OCI-LY7 (cell line): Measurements from ENCODE around the gene UNC13A. TPM values are rescaled to one million over a fixed set of nuclear protein-coding genes. Genes with fewer than 3 reads are reported as not detected.

Source experiments
- BruUV-seq: library from RNA; stranded (reverse); fragments of 400-500 nt; replicated peaks from 2 replicates; lab custom pipeline; 2021; lab: Mats Ljungman, UMichigan
- CTCF ChIA-PET: fragments of 300-600 bp; sonication (Branson Sonifier 250); formaldehyde crosslinking; loops from one replicate; lab custom pipeline; 2022; ENCODE audit warnings: antibody characterized with exemption; ENCODE audit not compliant: unreplicated experiment; lab: Charles Lee
- POLR2A ChIA-PET: fragments of 300-600 bp; sonication (Branson Sonifier 250); formaldehyde crosslinking; loops from one replicate; lab custom pipeline; 2022; ENCODE audit warnings: antibody characterized with exemption; lab: Charles Lee
- DNase-seq: peaks from one replicate; pipeline ENCODE4 v3.0.0-alpha.2; 2015; ENCODE audit warnings: low spot score
- H2AFZ ChIP-seq: fragments of 200-600 bp; sonication (generic), shearing (Covaris generic); 2 replicates; pipeline ENCODE4 v1.6.1; 2014; ENCODE audit warnings: mild to moderate bottlenecking, antibody characterized with exemption, low read length, moderate library complexity
- H3K27ac ChIP-seq: fragments of 200-600 bp; sonication (generic); 2 replicates; pipeline ENCODE4 v1.5.1; 2014; ENCODE audit warnings: mixed run types, low read depth, mild to moderate bottlenecking, moderate library complexity, low read length, inconsistent platforms; ENCODE audit not compliant: poor library complexity, severe bottlenecking
- H3K36me3 ChIP-seq: fragments of 200-600 bp; sonication (generic); 2 replicates; pipeline ENCODE4 v1.6.1; 2014; ENCODE audit warnings: mild to moderate bottlenecking, antibody characterized with exemption, low read length, moderate library complexity, mixed read lengths; ENCODE audit not compliant: insufficient read depth
- H3K4me1 ChIP-seq: fragments of 200-600 bp; sonication (generic); 2 replicates; pipeline ENCODE4 v1.5.1; 2014; ENCODE audit warnings: mild to moderate bottlenecking, low read length; ENCODE audit not compliant: insufficient read depth, poor library complexity, severe bottlenecking
- H3K4me2 ChIP-seq: fragments of 200-600 bp; sonication (generic); 2 replicates; pipeline ENCODE4 v1.6.1; 2014; ENCODE audit warnings: mild to moderate bottlenecking, low read length
- H3K4me3 ChIP-seq: fragments of 200-600 bp; sonication (generic); 2 replicates; pipeline ENCODE4 v1.5.1; 2014; ENCODE audit warnings: mild to moderate bottlenecking, low read depth, low read length; ENCODE audit not compliant: poor library complexity, severe bottlenecking
- H3K79me2 ChIP-seq: fragments of 200-600 bp; sonication (generic); 2 replicates; pipeline ENCODE4 v1.6.1; 2016; ENCODE audit warnings: low read depth, mild to moderate bottlenecking, low read length, moderate library complexity, mixed read lengths; ENCODE audit not compliant: insufficient read depth
- H3K9me2 ChIP-seq: fragments of 200-600 bp; sonication (generic); 2 replicates; pipeline ENCODE4 v1.6.1; 2016; ENCODE audit warnings: mild to moderate bottlenecking, low read length, mixed read lengths; ENCODE audit not compliant: insufficient read depth
- H3K9me3 ChIP-seq: fragments of 200-600 bp; sonication (generic); 2 replicates; pipeline ENCODE4 v1.6.1; 2014; ENCODE audit warnings: mild to moderate bottlenecking, mixed run types, low read length, mixed read lengths
- H4K20me1 ChIP-seq: fragments of 200-600 bp; sonication (generic); 2 replicates; pipeline ENCODE4 v1.6.1; 2014; ENCODE audit warnings: mild to moderate bottlenecking, antibody characterized with exemption, low read length, moderate library complexity, mixed read lengths; ENCODE audit not compliant: insufficient read depth
- EZH2phosphoT487 ChIP-seq: fragments of 200-600 bp; sonication (generic); IDR thresholded peaks from 2 replicates; pipeline ENCODE4 v1.6.1; 2018; ENCODE audit warnings: low read depth, borderline replicate concordance, mild to moderate bottlenecking, mixed run types, antibody characterized with exemption, low read length, moderate library complexity, mixed read lengths
- intact Hi-C: fragments of 100-400 bp; cut with micrococcal nuclease; formaldehyde crosslinking; loops from one replicate; pipeline ENCODE4 v1.10.0; 2022; ENCODE audit not compliant: unreplicated experiment
- total RNA-seq, 2 experiments: library from RNA; depleted of rRNA in 1 of 2; stranded (reverse); fragments of >200 nt in 1 of 2; shearing (Covaris generic) in 1 of 2; gene quantifications; 2 replicates each; pipeline ENCODE4 v1.2.3, GENCODE V29; 2014 to 2022
- TF ChIP-seq, protein P1 (sequence below): fragments of 200-600 bp; sonication (generic); conservative IDR thresholded peaks from 2 replicates; pipeline ENCODE4 v1.5.1; 2014; ENCODE audit warnings: mild to moderate bottlenecking, antibody characterized with exemption, low read length, moderate library complexity, mixed read lengths

UNC13A gene
- total RNA-seq, 2 experiments from 2014 or later: 0.72 to 0.92 TPM

DNA sequence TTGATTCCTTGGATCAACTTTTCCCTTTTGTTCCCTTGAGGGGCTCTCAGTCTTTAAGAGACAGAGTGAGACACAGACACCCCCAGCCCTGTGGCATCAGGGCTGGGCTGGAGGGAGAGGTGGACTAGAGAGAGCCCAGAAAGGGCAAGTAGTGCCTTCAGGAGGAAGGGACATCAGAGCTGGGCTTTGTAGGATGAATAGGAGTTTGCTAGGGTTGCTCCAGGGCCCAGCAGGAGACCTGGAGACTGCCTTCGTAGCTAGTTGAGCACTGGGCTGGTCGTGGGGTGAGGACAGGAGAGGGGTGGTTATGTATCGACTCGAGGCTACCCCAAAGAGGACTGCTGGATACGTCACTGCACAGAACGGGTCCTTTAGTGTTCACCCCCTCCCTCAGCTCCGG is 36.5 kb upstream of the UNC13A start:
- Histone ChIP-seq H3K9me2 (no peaks in the 10 kb centered on the region), H2AFZ (no peak overlapping the region), H3K9me3 (no peaks in the 10 kb centered on the region), H3K4me3 (no peak overlapping the region), H3K27ac (no peak overlapping the region), H4K20me1 (peaks cover 5% of the 10 kb centered on the region; the same call in 1 of the 2 replicates), H3K79me2 (peaks cover 17% of the 10 kb centered on the region), H3K4me2 (no peak overlapping the region), H3K36me3 (peaks cover 70% of the 10 kb centered on the region), H3K4me1 (peaks cover 20% of the 10 kb centered on the region)
- POLR2A ChIA-PET: no interaction called here
- intact Hi-C loops: loop anchor here (1.0 kb wide), 1 partner anchor 42 kb away; no protein-coding TSS in a partner anchor
- BruUV-seq: no TSS peak
- no peak for DNase-seq
- CTCF ChIA-PET: interaction anchor here (0.6 to 0.8 kb wide), 2 partner anchors 30 to 34 kb away, joined by 3 to 4 read pairs; no protein-coding TSS in a partner anchor
- no peak for TF ChIP-seq EZH2phosphoT487
- TF ChIP-seq, protein P1, sequence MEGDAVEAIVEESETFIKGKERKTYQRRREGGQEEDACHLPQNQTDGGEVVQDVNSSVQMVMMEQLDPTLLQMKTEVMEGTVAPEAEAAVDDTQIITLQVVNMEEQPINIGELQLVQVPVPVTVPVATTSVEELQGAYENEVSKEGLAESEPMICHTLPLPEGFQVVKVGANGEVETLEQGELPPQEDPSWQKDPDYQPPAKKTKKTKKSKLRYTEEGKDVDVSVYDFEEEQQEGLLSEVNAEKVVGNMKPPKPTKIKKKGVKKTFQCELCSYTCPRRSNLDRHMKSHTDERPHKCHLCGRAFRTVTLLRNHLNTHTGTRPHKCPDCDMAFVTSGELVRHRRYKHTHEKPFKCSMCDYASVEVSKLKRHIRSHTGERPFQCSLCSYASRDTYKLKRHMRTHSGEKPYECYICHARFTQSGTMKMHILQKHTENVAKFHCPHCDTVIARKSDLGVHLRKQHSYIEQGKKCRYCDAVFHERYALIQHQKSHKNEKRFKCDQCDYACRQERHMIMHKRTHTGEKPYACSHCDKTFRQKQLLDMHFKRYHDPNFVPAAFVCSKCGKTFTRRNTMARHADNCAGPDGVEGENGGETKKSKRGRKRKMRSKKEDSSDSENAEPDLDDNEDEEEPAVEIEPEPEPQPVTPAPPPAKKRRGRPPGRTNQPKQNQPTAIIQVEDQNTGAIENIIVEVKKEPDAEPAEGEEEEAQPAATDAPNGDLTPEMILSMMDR: no peak

DNA sequence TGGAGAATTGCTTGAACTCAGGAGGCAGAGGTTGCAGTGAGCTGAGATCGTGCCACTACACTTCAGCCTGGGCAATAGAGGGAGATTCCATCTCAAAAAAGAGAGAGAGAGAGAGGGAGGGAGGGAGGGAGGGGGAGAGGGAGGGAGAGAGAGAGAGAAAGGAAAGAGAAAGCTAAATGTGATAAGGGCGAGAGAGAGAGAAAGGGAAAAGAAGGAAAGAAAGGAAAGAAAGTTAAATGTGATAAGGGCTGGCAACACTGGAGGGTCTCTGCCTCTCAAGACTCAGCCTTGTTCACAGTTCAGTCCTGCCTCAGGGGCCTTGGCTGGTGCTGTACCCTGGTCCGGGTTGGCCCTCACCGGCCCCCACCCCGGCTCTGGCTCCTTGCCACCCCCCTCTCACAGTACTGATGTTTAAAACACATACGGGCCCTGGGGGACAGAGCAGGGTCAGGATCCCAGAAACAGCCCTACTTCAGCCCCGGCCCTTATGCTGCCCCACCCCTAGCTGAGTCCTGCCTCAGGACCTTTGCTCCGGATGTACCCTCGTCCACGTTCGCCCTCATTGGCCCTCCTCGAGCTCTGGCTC is 34.6 kb upstream of the UNC13A start:
- Histone ChIP-seq H3K79me2 (peaks cover 17% of the 10 kb centered on the region), H3K9me3 (no peaks in the 10 kb centered on the region), H3K9me2 (no peaks in the 10 kb centered on the region), H3K27ac (no peak overlapping the region), H3K36me3 (peaks cover 54% of the 10 kb centered on the region), H3K4me2 (no peak overlapping the region), H4K20me1 (peaks cover 5% of the 10 kb centered on the region; the same call in 1 of the 2 replicates), H3K4me1 (peaks cover 28% of the 10 kb centered on the region), H3K4me3 (no peak overlapping the region), H2AFZ (no peak overlapping the region)
- DNase-seq: no peak
- TF ChIP-seq, protein P1: no peak
- no peak for TF ChIP-seq EZH2phosphoT487
- BruUV-seq: no TSS peak
- CTCF ChIA-PET: interaction anchor here (0.6 to 1.6 kb wide), 3 partner anchors 32 to 1417 kb away, joined by 3 to 5 read pairs (median 3); no protein-coding TSS in a partner anchor
- POLR2A ChIA-PET: interaction anchor here (1.1 kb wide), 1 partner anchor 16 kb away, joined by 3 read pairs; no protein-coding TSS in a partner anchor
- intact Hi-C loops: no loop called here

DNA sequence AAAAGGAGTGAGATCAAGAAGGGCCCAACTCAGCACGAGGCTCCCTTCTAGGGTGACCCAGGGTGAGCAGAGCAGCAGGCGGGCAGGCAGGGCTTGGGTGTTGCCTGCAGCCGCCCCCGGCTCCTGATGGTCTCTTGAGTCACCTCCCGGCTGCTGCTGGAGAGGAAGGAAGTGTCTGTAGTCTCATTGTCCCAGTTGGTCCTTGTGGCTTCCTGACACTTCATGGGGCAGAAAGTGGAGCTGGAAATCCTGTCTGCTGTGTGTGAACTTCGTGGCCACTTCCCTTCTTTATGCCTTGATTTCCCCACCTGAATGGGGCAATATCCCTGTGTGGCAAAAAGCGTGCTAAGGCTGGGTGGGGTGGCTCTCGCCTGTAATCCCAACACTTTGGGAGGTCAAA is 33.7 kb upstream of the UNC13A start:
- Histone ChIP-seq H3K9me2 (no peaks in the 10 kb centered on the region), H3K4me1 (peaks cover 33% of the 10 kb centered on the region), H4K20me1 (peaks cover 5% of the 10 kb centered on the region; the same call in 1 of the 2 replicates), H3K27ac (no peak overlapping the region), H3K4me2 (peak overlapping the region; percentile 99; the same call in 1 of the 2 replicates), H3K79me2 (peaks cover 17% of the 10 kb centered on the region), H3K36me3 (peaks cover 45% of the 10 kb centered on the region), H3K4me3 (no peak overlapping the region), H3K9me3 (no peaks in the 10 kb centered on the region), H2AFZ (no peak overlapping the region)
- POLR2A ChIA-PET: interaction anchor here (1.1 kb wide), 1 partner anchor 17 kb away, joined by 3 read pairs; no protein-coding TSS in a partner anchor
- TF ChIP-seq, protein P1: no peak
- no peak for TF ChIP-seq EZH2phosphoT487
- intact Hi-C loops: no loop called here
- no peak for DNase-seq
- no TSS peak for BruUV-seq
- CTCF ChIA-PET: interaction anchor here (1.4 to 1.6 kb wide), 2 partner anchors 33 to 45 kb away, joined by 5 to 8 read pairs; no protein-coding TSS in a partner anchor
